ENCODE measurements around the gene PARD3B.

DNA sequence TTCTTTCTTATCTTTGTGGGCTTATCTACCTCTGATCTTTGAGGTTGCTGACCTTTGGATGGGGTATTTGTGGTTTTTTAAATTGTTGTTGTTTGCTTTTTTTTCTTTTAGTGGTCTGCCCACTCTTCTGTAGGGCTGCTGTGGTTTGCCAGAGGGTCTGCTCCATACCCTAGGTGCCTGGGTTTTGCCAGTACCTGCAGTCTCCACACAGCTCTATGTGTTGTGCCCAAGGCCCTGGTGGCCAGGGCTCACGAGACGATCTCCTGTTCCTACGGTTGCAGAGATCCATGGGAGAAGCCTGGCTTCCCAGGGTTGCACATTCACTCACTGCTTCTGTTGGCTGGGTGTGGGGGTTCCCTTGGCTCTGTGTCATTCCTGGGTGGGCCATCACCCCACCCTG, 87.1 kb downstream of the PARD3B start:
- TF ChIP-seq CTCF (conservative IDR thresholded peaks at IDR 0.05; ENCODE audit: low read depth, low read length): no peak
- TF ChIP-seq EZH2 (IDR thresholded peaks at IDR 0.05; ENCODE audit: borderline replicate concordance, low read depth, low read length, poor library complexity, severe bottlenecking): no peak

All from A673 (cell line).